Smooth muscle cell (in vitro differentiated cells): ENCODE measurements around the gene AOPEP. TPM values are rescaled to one million over a fixed set of nuclear protein-coding genes. Genes with fewer than 3 reads are reported as not detected.

ENCODE experiments used
- DNase-seq: peaks from one replicate; lab custom pipeline; 2025; ENCODE audit not compliant: unreplicated experiment; lab: John Stamatoyannopoulos, UW
- H2AFZ ChIP-seq: fragments of 200-600 bp; sonication (generic); 2 replicates; pipeline ENCODE4 v1.6.0; 2016; ENCODE audit warnings: antibody characterized with exemption, low read depth, mild to moderate bottlenecking
- H3F3A ChIP-seq: fragments of 200-600 bp; sonication (generic); 2 replicates; pipeline ENCODE4 v1.6.0; 2017; ENCODE audit warnings: antibody characterized with exemption, low read depth
- H3K27ac ChIP-seq: fragments of 200-600 bp; sonication (generic); 2 replicates; pipeline ENCODE4 v1.5.1; 2016; ENCODE audit warnings: low read depth, mild to moderate bottlenecking
- H3K27me3 ChIP-seq: fragments of 200-600 bp; sonication (generic); 2 replicates; pipeline ENCODE4 v1.6.1; 2016; ENCODE audit warnings: low read depth, mild to moderate bottlenecking
- H3K36me3 ChIP-seq: fragments of 200-600 bp; sonication (generic); 2 replicates; pipeline ENCODE4 v1.5.1; 2016; ENCODE audit warnings: low read depth
- H3K4me1 ChIP-seq: fragments of 200-600 bp; sonication (generic); 2 replicates; pipeline ENCODE4 v1.5.1; 2016; ENCODE audit warnings: low read depth
- H3K4me2 ChIP-seq: fragments of 200-600 bp; sonication (generic); 2 replicates; pipeline ENCODE4 v1.6.0; 2016; ENCODE audit warnings: mild to moderate bottlenecking
- H3K4me3 ChIP-seq: fragments of 200-600 bp; sonication (generic); 2 replicates; pipeline ENCODE4 v1.5.1; 2016; ENCODE audit warnings: mild to moderate bottlenecking
- H3K79me2 ChIP-seq: fragments of 200-600 bp; sonication (generic); 2 replicates; pipeline ENCODE4 v1.6.0; 2016; ENCODE audit warnings: low read depth, mild to moderate bottlenecking
- H3K9ac ChIP-seq: fragments of 200-600 bp; sonication (generic); 2 replicates; pipeline ENCODE4 v1.6.0; 2016; ENCODE audit warnings: low read depth
- H3K9me3 ChIP-seq: fragments of 200-600 bp; sonication (generic); replicated peaks from 2 replicates; pipeline ENCODE4 v1.5.1; 2016; ENCODE audit warnings: low read depth
- H4K20me1 ChIP-seq: fragments of 200-600 bp; sonication (generic); 2 replicates; pipeline ENCODE4 v1.6.0; 2016; ENCODE audit warnings: low read depth
- CTCF ChIP-seq: fragments of 200-600 bp; sonication (generic); IDR thresholded peaks from 2 replicates; pipeline ENCODE4 v1.5.1; 2017; ENCODE audit warnings: borderline replicate concordance, mild to moderate bottlenecking, antibody characterized with exemption; ENCODE audit not compliant: insufficient read depth, poor library complexity, severe bottlenecking
- WGBS: methylation state at CpG from one replicate; pipeline ENCODE4 v1.1.7; 2016; ENCODE audit warnings: low lambda C conversion rate; 5-methylcytosine and 5-hydroxymethylcytosine counted together
- polyA plus RNA-seq: library from polyadenylated mRNA; unstranded; fragments of >200 nt; fragmentation: Nextera tagmentation; extraction: Ambion mirVana; gene quantifications from 2 replicates; pipeline ENCODE4 v1.2.1, GENCODE V29; 2016
- total RNA-seq: library from RNA; depleted of rRNA; stranded (reverse); fragments of >200 nt; gene quantifications from 2 replicates; pipeline ENCODE4 v1.2.3, GENCODE V29; 2014

The AOPEP gene
- total and polyA plus RNA-seq, 2 experiments from 2014 or later, result 52.7 to 94.9 TPM

GRCh38 chr9:94888775-94889174, 162.3 kb downstream of the AOPEP start:
- 98% methylated on average over 8 of the region's 8 CpGs for WGBS
- no peaks in the 10 kb centered on the region for H3K27me3 ChIP-seq
- no peak overlapping the region for H2AFZ ChIP-seq
- no peaks in the 10 kb centered on the region for H3F3A ChIP-seq
- H3K79me2 ChIP-seq, result peaks cover 57% of the 10 kb centered on the region
- peaks cover 5% of the 10 kb centered on the region for H3K9me3 ChIP-seq
- no peak overlapping the region for H3K4me3 ChIP-seq
- no peak overlapping the region for H3K4me2 ChIP-seq
- no peak overlapping the region for H3K9ac ChIP-seq
- H3K27ac ChIP-seq, result no peak overlapping the region
- TF ChIP-seq CTCF, result no peak
- H4K20me1 ChIP-seq, result no peaks in the 10 kb centered on the region
- peaks cover 19% of the 10 kb centered on the region for H3K4me1 ChIP-seq
- no peaks in the 10 kb centered on the region for H3K36me3 ChIP-seq
- no peak for DNase-seq

- Histone ChIP-seq H3F3A (no peaks in the 10 kb centered on the region), H3K27me3 (no peaks in the 10 kb centered on the region), H3K4me2 (no peak overlapping the region), H3K4me1 (peaks cover 19% of the 10 kb centered on the region), H3K4me3 (no peak overlapping the region), H3K9me3 (peaks cover 5% of the 10 kb centered on the region), H3K79me2 (peaks cover 51% of the 10 kb centered on the region), H3K36me3 (no peaks in the 10 kb centered on the region), H2AFZ (no peak overlapping the region), H3K27ac (no peak overlapping the region), H4K20me1 (no peaks in the 10 kb centered on the region), H3K9ac (no peak overlapping the region)
- TF ChIP-seq CTCF, result no peak
- no peak for DNase-seq
- WGBS, result 90% methylated on average over 3 of the region's 3 CpGs
Measured at GRCh38 chr9:94889628-94890027, 163.1 kb downstream of the AOPEP start.

- no peak overlapping the region for H2AFZ ChIP-seq
- peaks cover 51% of the 10 kb centered on the region for H3K79me2 ChIP-seq
- WGBS, result 96% methylated on average over 1 of the region's 1 CpG
- no peak overlapping the region for H3K4me2 ChIP-seq
- H3K9ac ChIP-seq, result no peak overlapping the region
- no peaks in the 10 kb centered on the region for H3F3A ChIP-seq
- peaks cover 5% of the 10 kb centered on the region for H3K9me3 ChIP-seq
- H3K4me1 ChIP-seq, result peaks cover 10% of the 10 kb centered on the region
- no peak overlapping the region for H3K27ac ChIP-seq
- no peak for TF ChIP-seq CTCF
- no peak overlapping the region for H3K4me3 ChIP-seq
- H3K36me3 ChIP-seq, result no peaks in the 10 kb centered on the region
- H3K27me3 ChIP-seq, result no peaks in the 10 kb centered on the region
- no peak for DNase-seq
- no peaks in the 10 kb centered on the region for H4K20me1 ChIP-seq
Measured at GRCh38 chr9:94891183-94891582, 164.7 kb downstream of the AOPEP start.

GRCh38 chr9:94892675-94893074, 166.2 kb downstream of the AOPEP start:
- Histone ChIP-seq H3K4me3 (no peak overlapping the region), H3F3A (no peaks in the 10 kb centered on the region), H3K36me3 (no peaks in the 10 kb centered on the region), H3K27ac (no peak overlapping the region), H4K20me1 (no peaks in the 10 kb centered on the region), H3K4me1 (peaks cover 3% of the 10 kb centered on the region), H2AFZ (no peak overlapping the region), H3K9ac (no peak overlapping the region), H3K79me2 (peaks cover 47% of the 10 kb centered on the region), H3K9me3 (peaks cover 5% of the 10 kb centered on the region), H3K27me3 (no peaks in the 10 kb centered on the region), H3K4me2 (no peak overlapping the region)
- WGBS, result 93% methylated on average over 1 of the region's 1 CpG
- no peak for TF ChIP-seq CTCF
- no peak for DNase-seq
